LNCaP clone FGC (cell line): Measurements from ENCODE around the gene OMP.

Experiments
- DNase-seq: peaks from one replicate; pipeline ENCODE4 v3.0.0-alpha.2; 2011; ENCODE audit warnings: low read depth
- H3K4me3 ChIP-seq: 2 replicates; pipeline ENCODE4 v1.5.1; 2011; ENCODE audit warnings: mild to moderate bottlenecking, low read depth, low read length, control low read depth
- TF ChIP-seq, protein P1 (sequence below): IDR thresholded peaks from 2 replicates; pipeline ENCODE4 v1.5.1; 2012; ENCODE audit warnings: mild to moderate bottlenecking; ENCODE audit not compliant: control insufficient read depth, insufficient read depth; ENCODE audit errors: extremely low read depth

Gene OMP

GRCh38 chr11:77118971-77119370 is 16.3 kb downstream of the OMP start:
- TF ChIP-seq, protein P1, sequence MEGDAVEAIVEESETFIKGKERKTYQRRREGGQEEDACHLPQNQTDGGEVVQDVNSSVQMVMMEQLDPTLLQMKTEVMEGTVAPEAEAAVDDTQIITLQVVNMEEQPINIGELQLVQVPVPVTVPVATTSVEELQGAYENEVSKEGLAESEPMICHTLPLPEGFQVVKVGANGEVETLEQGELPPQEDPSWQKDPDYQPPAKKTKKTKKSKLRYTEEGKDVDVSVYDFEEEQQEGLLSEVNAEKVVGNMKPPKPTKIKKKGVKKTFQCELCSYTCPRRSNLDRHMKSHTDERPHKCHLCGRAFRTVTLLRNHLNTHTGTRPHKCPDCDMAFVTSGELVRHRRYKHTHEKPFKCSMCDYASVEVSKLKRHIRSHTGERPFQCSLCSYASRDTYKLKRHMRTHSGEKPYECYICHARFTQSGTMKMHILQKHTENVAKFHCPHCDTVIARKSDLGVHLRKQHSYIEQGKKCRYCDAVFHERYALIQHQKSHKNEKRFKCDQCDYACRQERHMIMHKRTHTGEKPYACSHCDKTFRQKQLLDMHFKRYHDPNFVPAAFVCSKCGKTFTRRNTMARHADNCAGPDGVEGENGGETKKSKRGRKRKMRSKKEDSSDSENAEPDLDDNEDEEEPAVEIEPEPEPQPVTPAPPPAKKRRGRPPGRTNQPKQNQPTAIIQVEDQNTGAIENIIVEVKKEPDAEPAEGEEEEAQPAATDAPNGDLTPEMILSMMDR = no peak
- DNase-seq = no peak
- H3K4me3 ChIP-seq = no peak overlapping the region

GRCh38 chr11:77119531-77119936 is 16.9 kb downstream of the OMP start:
- no peak for DNase-seq
- H3K4me3 ChIP-seq = no peak overlapping the region
- TF ChIP-seq, protein P1 = no peak

- H3K4me3 ChIP-seq = no peak overlapping the region
- no peak for DNase-seq
- TF ChIP-seq, protein P1 = no peak
Measured at GRCh38 chr11:77120571-77120970, 17.9 kb downstream of the OMP start.

- H3K4me3 ChIP-seq = no peak overlapping the region
- TF ChIP-seq, protein P1 = no peak
- DNase-seq = no peak
Measured at GRCh38 chr11:77121096-77121640, 18.5 kb downstream of the OMP start.

DNA sequence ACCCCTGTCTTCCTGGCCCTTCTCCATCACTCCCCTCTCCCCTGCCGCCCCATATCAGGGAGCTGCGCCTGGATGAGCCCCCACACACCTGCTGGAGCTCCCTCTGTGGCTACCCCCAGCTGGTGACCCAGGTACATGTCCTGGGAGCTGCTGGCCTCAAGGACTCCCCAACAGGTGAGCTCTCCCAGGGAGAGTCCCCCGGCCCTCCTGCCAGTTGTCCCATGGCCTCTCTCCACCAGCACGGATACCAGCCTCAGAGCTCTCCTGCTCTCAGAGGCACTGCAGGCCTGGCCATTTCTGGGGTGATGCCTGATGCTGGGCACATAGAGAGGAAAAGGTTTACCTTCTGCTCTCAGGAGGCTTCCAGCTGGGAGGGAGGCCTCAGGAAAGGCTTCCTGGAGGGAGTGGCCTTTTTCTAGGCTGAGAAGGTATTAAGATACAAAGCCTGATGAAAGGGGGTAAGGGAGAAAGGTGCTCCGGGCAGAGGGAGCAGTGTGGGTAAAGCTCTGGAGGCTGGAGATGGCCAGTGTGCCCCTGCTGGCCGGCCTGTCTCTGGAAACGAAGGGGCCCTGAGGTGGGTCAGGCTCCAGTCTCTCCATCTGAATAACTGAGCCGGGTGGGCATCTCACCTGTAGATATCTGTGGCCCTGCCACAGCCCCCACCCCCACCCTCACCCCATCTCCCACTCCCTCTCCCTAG is 19.4 kb downstream of the OMP start:
- DNase-seq = no peak
- TF ChIP-seq, protein P1 = no peak
- H3K4me3 ChIP-seq = no peak overlapping the region

DNA sequence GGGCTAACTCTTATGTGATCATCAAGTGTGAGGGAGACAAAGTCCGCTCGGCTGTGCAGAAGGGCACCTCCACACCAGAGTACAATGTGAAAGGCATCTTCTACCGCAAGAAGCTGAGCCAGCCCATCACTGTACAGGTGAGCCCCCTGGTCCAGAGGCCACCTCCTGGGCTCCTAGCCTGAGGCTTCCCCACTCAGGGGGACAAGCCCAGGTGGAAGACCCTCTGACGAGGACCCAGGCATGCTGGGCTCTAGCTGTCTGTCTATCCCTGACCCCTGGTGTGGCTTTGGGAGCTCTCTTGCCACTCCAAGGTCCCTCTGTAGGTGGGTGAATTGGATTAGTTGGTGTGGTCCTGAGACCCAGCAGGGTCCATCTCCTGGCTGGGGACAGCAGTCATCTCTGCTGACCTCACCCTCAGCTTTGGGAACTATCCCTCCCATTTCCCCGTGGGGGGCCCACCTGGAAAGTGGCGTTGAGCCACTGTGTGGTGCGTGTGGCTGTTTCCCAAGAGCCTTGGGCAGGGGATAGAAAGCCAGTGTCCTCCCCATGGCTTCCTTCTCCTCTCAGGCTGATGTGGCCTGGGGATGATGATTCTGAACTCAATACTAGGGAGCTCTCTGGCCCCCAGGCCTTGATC is 20.1 kb downstream of the OMP start:
- TF ChIP-seq, protein P1 = no peak
- DNase-seq = no peak
- H3K4me3 ChIP-seq = no peak overlapping the region
